Activated CD8-positive, alpha-beta memory T cell treated with anti-CD3 and anti-CD28 coated beads for 4 hours (primary cell): ENCODE measurements around the gene MNT.
A peak's percentile ranks its signal among the peaks of the same experiment; 100 is the strongest.

ENCODE experiments used
- DNase-seq, 2 donors: peaks; one replicate each; pipeline ENCODE4 v3.0.0-alpha.2; 2020; ENCODE audit warnings: low read depth in 2 of 2

Gene MNT

GRCh38 chr17:2395258-2396181 lies 5.3 kb downstream of the MNT start:
- no peak for DNase-seq

- no peak for DNase-seq
Observed at GRCh38 chr17:2394775-2395201, 6.1 kb downstream of the MNT start.

GRCh38 chr17:2393954-2394749 lies 6.7 kb downstream of the MNT start:
- DNase-seq: no peak

- DNase-seq: peak; percentile 82 to 86
Observed at GRCh38 chr17:2393174-2393953, 7.5 kb downstream of the MNT start.

GRCh38 chr17:2392252-2393173 lies 8.3 kb downstream of the MNT start:
- peak; percentile 96 for DNase-seq

GRCh38 chr17:2391597-2392251 lies 9.1 kb downstream of the MNT start:
- no peak for DNase-seq

GRCh38 chr17:2390199-2390836 lies 10.5 kb downstream of the MNT start:
- no peak for DNase-seq

GRCh38 chr17:2388683-2389055 lies 12.2 kb downstream of the MNT start:
- DNase-seq: no peak

- DNase-seq: no peak
Observed at GRCh38 chr17:2388020-2388682, 12.7 kb downstream of the MNT start.

GRCh38 chr17:2387086-2388019 lies 13.5 kb downstream of the MNT start:
- no peak for DNase-seq

GRCh38 chr17:2386400-2387085 lies 14.3 kb downstream of the MNT start:
- DNase-seq: no peak

GRCh38 chr17:2385240-2386210 lies 15.3 kb downstream of the MNT start:
- no peak for DNase-seq

GRCh38 chr17:2384439-2385127 lies 16.3 kb downstream of the MNT start:
- DNase-seq: no peak

- DNase-seq: no peak
Observed at GRCh38 chr17:2383628-2384167, 17.2 kb downstream of the MNT start.

GRCh38 chr17:2380950-2381649 lies 19.8 kb downstream of the MNT start:
- DNase-seq: no peak
